Lung (tissue), 12 donors: ENCODE results near the gene MRPL1. TPM values are rescaled to one million over a fixed set of nuclear protein-coding genes. Genes with fewer than 3 reads are reported as not detected.

ENCODE experiments used
- ATAC-seq: fragments of 200-7000 bp; cut with Tn5 transposase; one replicate; pipeline ENCODE4 v1.9.1; 2020; ENCODE audit warnings: moderate number of reproducible peaks; ENCODE audit not compliant: insufficient read depth, low FRiP score
- DNase-seq, 3 donors: peaks; one replicate each; pipeline ENCODE4 v3.0.0-alpha.2; 2013 to 2017
- H3K27ac ChIP-seq, 2 donors: one replicate each; pipeline ENCODE4 v1.5.1; 2013; ENCODE audit warnings: mild to moderate bottlenecking in 2 of 2, moderate library complexity in 2 of 2, control low read depth in 1 of 2, inconsistent platforms in 1 of 2, low read depth in 1 of 2, low read length in 1 of 2
- H3K27me3 ChIP-seq, 3 donors: one replicate each; pipeline ENCODE4 v1.5.1; 2013; ENCODE audit warnings: low read length in 2 of 3; ENCODE audit not compliant: control insufficient read depth in 3 of 3, insufficient read depth in 3 of 3
- H3K36me3 ChIP-seq, 4 donors: one replicate each; pipeline ENCODE4 v1.5.1; 2013; ENCODE audit warnings: low read length in 4 of 4, mild to moderate bottlenecking in 1 of 4, moderate library complexity in 1 of 4; ENCODE audit not compliant: control insufficient read depth in 4 of 4, insufficient read depth in 4 of 4
- H3K4me1 ChIP-seq, 5 donors: one replicate each; pipeline ENCODE4 v1.5.1; 2013; ENCODE audit warnings: low read length in 5 of 5, mild to moderate bottlenecking in 2 of 5, moderate library complexity in 1 of 5; ENCODE audit not compliant: control insufficient read depth in 5 of 5, insufficient read depth in 5 of 5
- H3K4me3 ChIP-seq: one replicate; pipeline ENCODE4 v1.5.1; 2013; ENCODE audit warnings: mild to moderate bottlenecking, control low read depth, moderate library complexity
- H3K9ac ChIP-seq, 2 donors: one replicate each; pipeline ENCODE4 v1.5.1; 2013; ENCODE audit warnings: low read length in 2 of 2, control low read depth in 1 of 2; ENCODE audit not compliant: insufficient read depth in 1 of 2
- H3K9me3 ChIP-seq, 4 donors: one replicate each; pipeline ENCODE4 v1.5.1; 2013; ENCODE audit warnings: low read length in 3 of 4, mild to moderate bottlenecking in 1 of 4, moderate library complexity in 1 of 4; ENCODE audit not compliant: control insufficient read depth in 4 of 4, insufficient read depth in 3 of 4
- CTCF ChIP-seq: IDR thresholded peaks from 2 replicates; pipeline ENCODE4 v1.5.1; 2012; ENCODE audit warnings: mild to moderate bottlenecking; ENCODE audit errors: control extremely low read depth, extremely low read depth
- WGBS, 2 donors: extraction: QIAGEN DNeasy Blood & Tissue Kit; methylation state at CpG; one replicate each; pipeline ENCODE4 v1.1.7; 2013; 5-methylcytosine and 5-hydroxymethylcytosine counted together
- polyA plus RNA-seq, 2 donors: library from polyadenylated mRNA; stranded (reverse); fragments of 200-250 nt; gene quantifications; one replicate each; pipeline ENCODE4 v1.2.1, GENCODE V29; 2013
- total RNA-seq, 2 donors: library from RNA; depleted of rRNA in 1 of 2; stranded (reverse); fragments of >200 nt in 1 of 2; gene quantifications; one replicate each; pipeline ENCODE4 v1.2.1, GENCODE V29; 2014 to 2021
- donor health status: control.
- donor health status: control.
- donor health status: Bipolar disorder and iron deficiency.
- donor health status: healthy.
- donor health status: DM: yes; HTN: yes; CAD: no.

MRPL1 gene
- total and polyA plus RNA-seq, 4 donors, result 19.9 to 45.4 (median 26.1) TPM

- ATAC-seq (no peak), DNase-seq (no peak)
- peaks cover 0 to 10% (median 3%) of the 10 kb centered on the region in 4 donors for H3K36me3 ChIP-seq
- peaks cover 0 to 4% (median 0%) of the 10 kb centered on the region in 5 donors for H3K4me1 ChIP-seq
- no peak for TF ChIP-seq CTCF
- no peaks in the 10 kb centered on the region for H3K27me3 ChIP-seq
- H3K27ac ChIP-seq, result no peak overlapping the region
- H3K4me3 ChIP-seq, result no peak overlapping the region
- H3K9me3 ChIP-seq, result no peaks in the 10 kb centered on the region
- H3K9ac ChIP-seq, result no peak overlapping the region
These were observed 18.2 kb downstream of the MRPL1 start for GRCh38 chr4:77880784-77881183.

- DNase-seq (no peak), ATAC-seq (no peak)
- H3K4me1 ChIP-seq, result peaks cover 0 to 4% (median 0%) of the 10 kb centered on the region in 5 donors
- peaks cover 0 to 10% (median 5%) of the 10 kb centered on the region in 4 donors for H3K36me3 ChIP-seq
- H3K4me3 ChIP-seq, result no peak overlapping the region
- TF ChIP-seq CTCF, result no peak
- H3K27ac ChIP-seq, result no peak overlapping the region
- 80 to 94% methylated on average over 8 of the region's 8 CpGs for WGBS, 2 donors
- no peaks in the 10 kb centered on the region for H3K9me3 ChIP-seq
- H3K9ac ChIP-seq, result no peak overlapping the region
- H3K27me3 ChIP-seq, result no peaks in the 10 kb centered on the region
These were observed 19.0 kb downstream of the MRPL1 start for GRCh38 chr4:77881460-77882295.

GRCh38 chr4:77893451-77893850, 30.8 kb downstream of the MRPL1 start:
- no peak overlapping the region for H3K4me3 ChIP-seq
- H3K27me3 ChIP-seq, result no peaks in the 10 kb centered on the region
- 44 to 71% methylated on average over 2 of the region's 2 CpGs for WGBS, 2 donors
- H3K27ac ChIP-seq, result no peak overlapping the region
- H3K4me1 ChIP-seq, result no peaks in the 10 kb centered on the region
- peaks cover 4 to 9% (median 5%) of the 10 kb centered on the region in 4 donors for H3K36me3 ChIP-seq
- DNase-seq (no peak), ATAC-seq (no peak)
- H3K9me3 ChIP-seq, result no peaks in the 10 kb centered on the region
- no peak overlapping the region for H3K9ac ChIP-seq
- no peak for TF ChIP-seq CTCF
